ENCODE results near the gene VSIG10L2.

DNA sequence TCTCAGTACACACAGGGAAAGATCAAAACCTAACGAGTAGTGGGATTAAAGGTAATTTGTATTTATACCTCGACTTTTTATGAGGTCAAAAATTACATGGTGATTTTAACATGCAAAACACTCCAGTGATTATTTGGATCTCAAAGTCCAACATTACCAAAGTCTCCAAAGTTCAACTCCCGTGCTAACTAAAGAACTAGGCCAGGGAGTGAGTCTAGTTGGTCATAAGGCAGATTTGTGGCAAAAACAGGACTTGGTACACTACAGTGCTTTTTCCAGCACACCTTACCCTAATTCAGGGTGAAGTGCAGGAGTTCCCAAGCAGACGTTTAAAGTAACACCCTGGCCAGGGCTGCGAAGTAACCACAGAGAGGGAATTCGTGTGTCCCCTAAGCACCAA is 44.0 kb upstream of the VSIG10L2 start:
- no peak for TF ChIP-seq EZH2 (IDR thresholded peaks at IDR 0.05; ENCODE audit: insufficient read depth, poor library complexity, severe bottlenecking)
- no peak for TF ChIP-seq EZH2phosphoT487 (IDR thresholded peaks at IDR 0.05; ENCODE audit: insufficient read depth, low read depth)

All from GM23248 (cell line).